Epithelial cell of esophagus (primary cell): ENCODE data around the gene TET2.
A peak's percentile ranks its signal among the peaks of the same experiment; 100 is the strongest.

Experiments used
- DNase-seq: peaks from one replicate; pipeline ENCODE4 v3.0.0; 2010; ENCODE audit warnings: low read depth
- H3K4me3 ChIP-seq: 2 replicates; pipeline ENCODE4 v1.5.1; 2011; ENCODE audit warnings: mild to moderate bottlenecking, low read length, control low read depth
- TF ChIP-seq, protein P1 (sequence below): IDR thresholded peaks from 2 replicates; pipeline ENCODE4 v1.5.1; 2011; ENCODE audit warnings: low read depth, mild to moderate bottlenecking, low read length, control low read depth, inconsistent platforms; ENCODE audit not compliant: insufficient read depth; ENCODE audit errors: missing control alignments

Gene TET2

GRCh38 chr4:105179539-105180401, 33.1 kb downstream of the TET2 start:
- TF ChIP-seq, protein P1, sequence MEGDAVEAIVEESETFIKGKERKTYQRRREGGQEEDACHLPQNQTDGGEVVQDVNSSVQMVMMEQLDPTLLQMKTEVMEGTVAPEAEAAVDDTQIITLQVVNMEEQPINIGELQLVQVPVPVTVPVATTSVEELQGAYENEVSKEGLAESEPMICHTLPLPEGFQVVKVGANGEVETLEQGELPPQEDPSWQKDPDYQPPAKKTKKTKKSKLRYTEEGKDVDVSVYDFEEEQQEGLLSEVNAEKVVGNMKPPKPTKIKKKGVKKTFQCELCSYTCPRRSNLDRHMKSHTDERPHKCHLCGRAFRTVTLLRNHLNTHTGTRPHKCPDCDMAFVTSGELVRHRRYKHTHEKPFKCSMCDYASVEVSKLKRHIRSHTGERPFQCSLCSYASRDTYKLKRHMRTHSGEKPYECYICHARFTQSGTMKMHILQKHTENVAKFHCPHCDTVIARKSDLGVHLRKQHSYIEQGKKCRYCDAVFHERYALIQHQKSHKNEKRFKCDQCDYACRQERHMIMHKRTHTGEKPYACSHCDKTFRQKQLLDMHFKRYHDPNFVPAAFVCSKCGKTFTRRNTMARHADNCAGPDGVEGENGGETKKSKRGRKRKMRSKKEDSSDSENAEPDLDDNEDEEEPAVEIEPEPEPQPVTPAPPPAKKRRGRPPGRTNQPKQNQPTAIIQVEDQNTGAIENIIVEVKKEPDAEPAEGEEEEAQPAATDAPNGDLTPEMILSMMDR, result no peak
- DNase-seq, result no peak
- no peak overlapping the region for H3K4me3 ChIP-seq

GRCh38 chr4:105181259-105181658, 34.6 kb downstream of the TET2 start:
- no peak for DNase-seq
- TF ChIP-seq, protein P1, result no peak
- no peak overlapping the region for H3K4me3 ChIP-seq

DNA sequence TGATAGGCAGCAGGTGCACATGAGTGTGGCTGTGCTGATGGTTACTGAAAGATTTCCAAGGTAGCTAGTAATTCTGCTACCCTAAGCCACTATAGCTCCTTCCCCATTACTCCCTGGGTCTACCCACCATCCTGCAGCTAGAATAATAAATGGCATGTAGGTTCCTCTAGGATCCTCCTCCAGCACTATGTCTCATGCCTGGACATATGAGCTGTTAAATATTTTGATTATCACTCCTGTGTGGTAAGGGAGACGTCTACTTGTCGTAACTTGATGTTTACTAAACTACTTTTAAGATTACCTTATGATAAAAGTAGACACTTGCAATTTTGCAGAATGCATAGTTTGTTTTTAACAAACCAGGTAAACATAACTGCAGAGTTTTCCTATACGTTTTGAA, 35.5 kb downstream of the TET2 start:
- no peak overlapping the region for H3K4me3 ChIP-seq
- TF ChIP-seq, protein P1, result no peak
- DNase-seq, result peak; percentile 74

- no peak overlapping the region for H3K4me3 ChIP-seq
- TF ChIP-seq, protein P1, result no peak
- peak; percentile 24 for DNase-seq
These were observed 37.8 kb downstream of the TET2 start for GRCh38 chr4:105184316-105184980.

- TF ChIP-seq, protein P1, result no peak
- H3K4me3 ChIP-seq, result no peak overlapping the region
- DNase-seq, result peak; percentile 64
These were observed 40.1 kb downstream of the TET2 start for GRCh38 chr4:105186701-105187161.

DNA sequence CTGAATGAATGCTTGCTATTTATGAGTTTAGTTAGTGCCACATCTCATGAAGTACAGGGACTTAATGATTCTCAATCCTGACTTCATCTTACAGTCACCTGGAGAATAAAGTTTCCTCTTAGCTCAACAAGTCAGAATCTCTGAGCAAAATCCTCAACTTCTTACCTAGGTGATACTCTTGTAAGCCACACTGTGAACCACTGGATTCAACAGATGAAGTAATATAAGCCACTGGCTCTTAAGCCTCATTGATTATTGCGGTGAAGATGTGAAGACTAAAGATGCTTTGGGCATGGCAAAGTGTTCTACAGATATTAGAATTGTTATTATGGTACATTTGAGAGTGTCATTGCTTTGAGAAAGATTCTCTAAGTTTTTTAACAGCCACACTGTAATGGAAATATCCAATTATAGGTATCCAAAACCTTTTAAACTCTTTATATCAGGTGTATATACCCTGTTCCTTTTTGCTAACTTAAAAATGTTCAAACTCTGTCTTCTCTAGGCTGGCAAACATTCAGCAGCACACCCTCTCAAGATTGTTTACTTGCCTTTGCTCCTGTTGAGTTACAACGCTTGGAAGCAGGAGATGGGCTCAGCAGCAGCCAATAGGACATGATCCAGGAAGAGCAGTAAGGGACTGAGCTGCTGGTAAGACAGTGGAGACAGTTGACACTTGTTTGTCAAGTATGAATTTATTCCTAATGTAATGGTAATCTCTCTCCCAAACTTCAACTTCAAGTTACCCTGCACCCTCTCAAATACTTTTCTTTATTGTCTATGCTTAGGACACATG, 43.4 kb downstream of the TET2 start:
- TF ChIP-seq, protein P1, result no peak
- H3K4me3 ChIP-seq, result no peak overlapping the region
- DNase-seq, result no peak
